KBM-7 (cell line): ENCODE results near the gene UGP2.
"Not testable (repeated sequence)": the region's sequence is repeated elsewhere in the genome, so short reads cannot be mapped to it uniquely, and the experiment has no call there.

Experiments
- DNase-seq: peaks from one replicate; pipeline ENCODE4 v3.0.0-alpha.2; 2015
- in situ Hi-C: fragments of 300-500 bp; cut with MboI; formaldehyde crosslinking; loops from 2 replicates; pipeline ENCODE4 v1.14.3; 2020; ENCODE audit warnings: low sequenced_read_pairs, low pct_unique_long_range_greater_than_20kb, mixed read lengths

Gene UGP2

GRCh38 chr2:63841254-63842022 is at the start of gene UGP2:
UGP2 (plus strand) TSS chr2:63841896; CDS start chr2:63842186, 290 bp downstream.
- DNase-seq = peak; percentile 95
- in situ Hi-C loops = no loop called here

DNA sequence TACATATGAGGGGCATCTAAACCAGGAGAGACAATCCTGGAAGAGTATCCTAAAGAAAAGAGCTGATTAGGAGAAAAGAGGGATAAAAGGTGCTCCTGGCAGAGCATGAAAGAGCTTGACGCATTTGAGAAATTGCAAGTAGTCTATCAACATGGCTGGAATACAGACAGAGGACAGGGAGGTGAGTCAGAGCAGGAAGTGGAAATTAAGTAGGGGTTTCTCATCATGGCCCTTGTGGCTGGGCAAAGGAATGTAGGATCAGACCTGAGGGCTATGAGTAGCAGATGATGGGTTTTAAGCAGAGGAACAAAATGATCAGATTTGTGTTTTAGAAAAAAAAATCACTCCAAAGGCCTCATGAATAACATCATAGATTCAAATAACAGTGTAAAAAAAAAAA is 49.2 kb upstream of the UGP2 start:
- peak; percentile 9 for DNase-seq
- in situ Hi-C loops = no loop called here

DNA sequence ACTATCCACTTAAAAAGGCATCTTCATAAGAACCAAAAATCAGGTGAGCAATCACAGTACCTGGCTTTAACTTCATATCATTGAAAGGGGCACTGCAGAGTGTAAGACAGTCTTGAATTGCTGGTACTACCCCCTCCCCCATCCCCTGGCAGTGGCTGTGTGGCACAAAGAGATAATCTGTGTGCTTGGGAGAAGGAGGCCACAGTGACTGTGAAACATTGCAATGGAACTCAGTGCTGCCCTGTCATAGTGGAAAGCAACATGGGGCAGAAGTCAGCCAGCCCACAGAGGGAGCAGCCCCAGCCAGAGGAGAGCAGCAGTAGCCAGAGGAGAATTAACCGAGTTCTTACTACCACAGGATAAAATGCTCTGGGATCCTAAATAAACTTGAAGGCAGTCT is 45.3 kb upstream of the UGP2 start:
- DNase-seq = no peak
- in situ Hi-C loops = no loop called here

DNA sequence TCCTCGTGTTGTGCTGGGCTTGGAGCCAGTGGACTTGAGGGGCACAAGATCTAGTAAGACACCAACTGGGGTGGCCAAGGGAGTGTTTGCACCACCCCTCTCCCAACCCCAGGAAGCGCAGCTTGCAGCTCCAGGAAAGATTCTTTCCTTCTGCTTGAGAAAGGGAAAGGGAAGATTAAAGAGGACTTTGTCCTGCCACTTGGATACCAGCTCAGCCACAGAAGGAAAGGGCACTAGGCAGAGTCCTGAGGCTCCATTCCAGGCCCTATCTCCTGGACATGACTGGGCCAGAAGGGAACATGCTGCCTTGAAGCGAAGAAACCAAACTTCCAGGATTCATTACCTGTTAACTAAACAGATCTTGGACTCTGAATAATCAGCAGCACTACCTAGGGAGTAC is 44.9 kb upstream of the UGP2 start:
- DNase-seq = no peak
- in situ Hi-C loops = no loop called here

GRCh38 chr2:63801455-63801854 is 40.2 kb upstream of the UGP2 start:
- DNase-seq = no peak
- in situ Hi-C loops = no loop called here

DNA sequence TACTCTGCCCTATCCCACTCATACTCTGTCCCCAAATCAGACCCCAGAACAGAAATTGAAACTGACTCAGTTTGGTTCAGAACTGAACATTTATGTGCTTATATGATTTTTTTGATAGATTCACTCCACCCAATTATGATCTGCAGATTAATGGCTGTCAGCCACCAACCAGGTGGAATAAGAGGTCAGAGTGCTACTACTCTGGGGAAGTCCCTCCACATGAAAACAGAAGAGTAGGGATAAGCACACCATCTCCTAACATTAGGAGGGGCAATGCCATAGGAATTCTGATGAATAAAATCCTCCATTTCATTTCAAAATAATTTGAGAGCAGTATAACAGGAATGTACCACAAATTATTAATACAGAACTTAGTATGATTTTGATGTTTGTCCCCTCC is 36.3 kb upstream of the UGP2 start:
- in situ Hi-C loops = no loop called here
- DNase-seq = no peak

- DNase-seq, in situ Hi-C loops: not testable (repeated sequence)
Measured at GRCh38 chr2:63808036-63808435, 33.7 kb upstream of the UGP2 start.

DNA sequence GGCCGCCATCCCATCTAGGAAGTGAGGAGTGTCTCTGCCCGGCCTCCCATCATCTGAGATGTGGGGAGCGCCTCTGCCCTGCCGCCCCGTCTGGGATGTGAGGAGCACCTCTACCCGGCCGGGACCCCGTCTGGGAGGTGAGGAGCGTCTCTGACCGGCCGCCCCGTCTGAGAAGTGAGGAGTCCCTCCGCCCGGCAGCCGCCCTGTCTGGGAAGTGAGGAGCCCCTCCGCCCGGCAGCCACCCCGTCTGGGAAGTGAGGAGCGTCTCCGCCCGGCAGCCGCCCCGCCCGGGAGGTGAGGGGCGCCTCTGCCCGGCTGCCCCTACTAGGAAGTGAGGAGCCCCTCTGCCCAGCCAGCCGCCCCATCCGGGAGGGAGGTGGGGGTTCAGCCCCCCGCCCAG is 32.8 kb upstream of the UGP2 start:
- DNase-seq, in situ Hi-C loops: not testable (repeated sequence)

- in situ Hi-C loops = no loop called here
Measured at GRCh38 chr2:63811063-63811462, 30.6 kb upstream of the UGP2 start.

DNA sequence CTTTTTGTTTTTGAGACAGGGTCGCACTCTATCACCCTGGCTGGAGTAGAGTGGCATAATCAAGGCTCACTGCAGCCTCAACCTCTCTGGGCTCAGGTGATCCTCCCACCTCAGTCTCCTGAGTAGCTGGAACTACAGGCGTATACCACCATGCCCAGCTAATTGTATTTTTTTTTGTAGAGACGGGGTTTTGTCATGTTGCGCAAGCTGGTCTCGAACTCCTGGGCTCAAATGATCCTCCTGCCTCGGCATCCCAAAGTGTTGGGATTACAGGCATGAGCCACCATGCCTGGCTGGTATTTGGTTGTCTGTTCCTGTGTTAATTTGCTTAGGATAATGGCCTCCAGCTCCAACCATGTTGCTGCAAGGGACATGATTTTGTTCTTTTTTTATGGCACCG is 29.8 kb upstream of the UGP2 start:
- DNase-seq, in situ Hi-C loops: not testable (repeated sequence)

More at GRCh38 chr2:63811063-63811462, 30.6 kb upstream of the UGP2 start:
- no peak for DNase-seq

GRCh38 chr2:63814114-63814513 is 27.6 kb upstream of the UGP2 start:
- in situ Hi-C loops = no loop called here
- no peak for DNase-seq

GRCh38 chr2:63817382-63817781 is 24.3 kb upstream of the UGP2 start:
- in situ Hi-C loops = no loop called here

GRCh38 chr2:63818271-63818670 is 23.4 kb upstream of the UGP2 start:
- in situ Hi-C loops = no loop called here

More at GRCh38 chr2:63817382-63817781, 24.3 kb upstream of the UGP2 start:
- DNase-seq = no peak

GRCh38 chr2:63819256-63819655 is 22.4 kb upstream of the UGP2 start:
- in situ Hi-C loops = no loop called here
- DNase-seq = no peak

More at GRCh38 chr2:63818271-63818670, 23.4 kb upstream of the UGP2 start:
- no peak for DNase-seq

DNA sequence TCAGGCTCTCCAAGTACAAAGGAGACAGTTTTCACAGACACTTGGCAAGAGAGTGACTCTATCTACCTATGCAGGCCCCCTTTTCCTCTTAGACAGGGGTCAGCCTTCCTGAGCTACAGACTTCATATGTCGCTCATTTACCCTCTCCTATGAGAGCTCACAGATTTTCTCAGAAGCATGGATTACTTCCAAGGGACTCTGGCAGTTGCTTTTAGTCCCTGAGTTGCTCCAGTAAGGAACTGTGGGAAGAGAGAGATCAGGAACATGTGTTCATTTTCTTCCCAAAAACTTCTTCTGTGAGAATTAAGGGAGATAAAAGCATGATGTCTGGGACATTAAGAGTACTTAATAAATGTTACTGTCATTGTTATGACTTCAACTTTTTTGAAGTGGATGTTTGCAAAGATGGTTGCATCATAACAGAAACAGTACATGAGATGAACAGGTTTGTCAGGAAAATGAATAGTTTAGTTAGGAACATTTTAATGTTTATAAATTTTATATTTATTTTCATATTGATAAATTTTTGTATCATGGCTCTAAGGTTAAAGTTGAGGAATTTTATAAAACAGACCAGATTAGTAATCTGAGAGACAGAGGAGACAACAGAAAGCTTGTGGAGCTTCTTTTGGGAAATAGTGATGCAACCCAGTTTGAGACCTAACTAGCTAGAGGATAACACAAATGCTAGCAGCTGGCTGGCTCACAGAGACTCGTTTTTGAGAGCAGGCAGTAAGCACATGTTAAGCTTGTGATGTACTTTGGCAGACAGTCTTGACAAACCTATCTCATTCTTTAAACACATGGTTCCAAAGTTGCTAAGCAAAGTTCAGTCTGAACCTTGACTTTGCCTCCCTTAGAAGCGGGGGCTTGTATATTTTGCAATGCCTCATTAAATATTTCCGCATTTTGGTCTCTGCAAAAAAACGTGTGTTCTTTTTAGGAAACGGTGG is 21.7 kb upstream of the UGP2 start:
- DNase-seq = no peak
- in situ Hi-C loops = no loop called here

GRCh38 chr2:63820969-63821368 is 20.7 kb upstream of the UGP2 start:
- in situ Hi-C loops = no loop called here
- no peak for DNase-seq

DNA sequence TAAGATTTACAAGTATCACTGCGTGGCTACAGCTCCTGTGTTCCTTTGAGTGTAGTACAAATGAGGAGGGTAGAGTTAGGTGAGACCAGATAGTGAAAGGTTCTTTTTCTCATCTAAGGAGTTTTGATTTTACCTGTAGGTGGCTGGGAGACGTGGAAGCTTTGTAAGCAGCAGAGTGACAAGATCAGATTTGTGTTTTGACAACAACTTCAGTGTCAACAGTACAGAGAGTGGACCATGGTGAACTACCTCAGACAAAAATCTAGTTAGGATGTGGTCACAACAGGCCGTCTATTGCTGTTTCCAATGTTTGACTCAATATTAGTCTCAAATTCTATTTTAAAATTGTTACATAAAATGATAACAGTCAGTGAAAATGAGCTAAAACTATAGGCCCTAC is 20.3 kb upstream of the UGP2 start:
- DNase-seq = no peak
- in situ Hi-C loops = no loop called here

- in situ Hi-C loops = no loop called here
- no peak for DNase-seq
Measured at GRCh38 chr2:63822478-63822877, 19.2 kb upstream of the UGP2 start.

- no peak for DNase-seq
- in situ Hi-C loops = no loop called here
Measured at GRCh38 chr2:63827749-63828148, 13.9 kb upstream of the UGP2 start.

GRCh38 chr2:63831176-63831575 is 10.5 kb upstream of the UGP2 start:
- DNase-seq = no peak
- in situ Hi-C loops = no loop called here
